Measurements from ENCODE around the gene LATS1.

The LATS1 gene

GRCh38 chr6:149717588-149718458 lies at the start of gene LATS1:
TSS of gene LATS1 (minus strand) at chr6:149718101. CDS start at chr6:149702126, 15,975 bp downstream.
- ChIA-PET POLR2A (interaction anchor here (0.6 kb wide), 1 partner anchor 18 kb away, joined by 3 read pairs; no protein-coding TSS in a partner anchor), CTCF (interaction anchor here (1.0 to 2.7 kb wide), 8 partner anchors 11 to 157 kb away, joined by 3 to 11 read pairs (median 3); no protein-coding TSS in a partner anchor)
- TF ChIP-seq CTCF (IDR thresholded peaks at IDR 0.05; ENCODE audit: control extremely low read depth, extremely low read depth, low read depth, missing control alignments): no peak

GRCh38 chr6:149766156-149766769 lies 48.4 kb upstream of the LATS1 start:
- DNase-seq (ENCODE audit: extremely low spot score): no peak
- ChIA-PET POLR2A (no interaction called here), CTCF (no interaction called here)
- TF ChIP-seq CTCF (IDR thresholded peaks at IDR 0.05; ENCODE audit: control extremely low read depth, extremely low read depth, low read depth, missing control alignments): no peak

More at GRCh38 chr6:149717588-149718458, at the start of gene LATS1:
- peak; percentile 92 for DNase-seq (ENCODE audit: extremely low spot score)

GRCh38 chr6:149763866-149764265 lies 46.0 kb upstream of the LATS1 start:
- no peak for DNase-seq (ENCODE audit: extremely low spot score)
- ChIA-PET POLR2A (no interaction called here), CTCF (interaction anchor here (1.3 kb wide), 3 partner anchors 10 to 18 kb away, joined by 3 to 4 read pairs (median 4); partner anchors contain the start of gene NUP43)
- TF ChIP-seq CTCF (IDR thresholded peaks at IDR 0.05; ENCODE audit: control extremely low read depth, extremely low read depth, low read depth, missing control alignments): no peak

GRCh38 chr6:149761438-149761837 lies 43.5 kb upstream of the LATS1 start:
- TF ChIP-seq CTCF (IDR thresholded peaks at IDR 0.05; ENCODE audit: control extremely low read depth, extremely low read depth, low read depth, missing control alignments): no peak
- DNase-seq (ENCODE audit: extremely low spot score): peak; percentile 52
- POLR2A ChIA-PET: no interaction called here
- CTCF ChIA-PET: no interaction called here

GRCh38 chr6:149756261-149756636 lies 38.3 kb upstream of the LATS1 start:
- POLR2A ChIA-PET: no interaction called here
- TF ChIP-seq CTCF (IDR thresholded peaks at IDR 0.05; ENCODE audit: control extremely low read depth, extremely low read depth, low read depth, missing control alignments): no peak

More at GRCh38 chr6:149756261-149756636, 38.3 kb upstream of the LATS1 start:
- CTCF ChIA-PET: interaction anchor here (1.0 kb wide), 1 partner anchor 18 kb away, joined by 3 read pairs; no protein-coding TSS in a partner anchor
- DNase-seq (ENCODE audit: extremely low spot score): no peak

Measured in GM10248 (cell line).